Natural killer cell (primary cell): Measurements from ENCODE around the gene NCAM2. TPM values are rescaled to one million over a fixed set of nuclear protein-coding genes. Genes with fewer than 3 reads are reported as not detected.

Experiments used
- ATAC-seq, 3 donors: fragments of 150-1000 bp in 2 of 3; fragments of 200-7000 bp in 1 of 3; cut with Tn5 transposase; 1 replicate in 1 of 3; 2 replicates in 2 of 3; pipeline ENCODE4 v1.10.0; 2021; ENCODE audit warnings: mild to moderate bottlenecking in 2 of 3, moderate library complexity in 2 of 3
- DNase-seq, 2 donors: peaks; one replicate each; pipeline versions ENCODE4 v3.0.0 to v3.0.0-alpha.2; 2013 to 2021; ENCODE audit warnings: mixed read lengths in 1 of 2
- H3K27ac ChIP-seq: one replicate; pipeline ENCODE4 v1.5.1; 2013; ENCODE audit warnings: mild to moderate bottlenecking, low read length
- H3K27me3 ChIP-seq: one replicate; pipeline ENCODE4 v1.6.1; 2013; ENCODE audit warnings: low read length; ENCODE audit not compliant: control insufficient read depth, insufficient read depth
- H3K36me3 ChIP-seq: one replicate; pipeline ENCODE4 v1.6.1; 2013; ENCODE audit warnings: low read length; ENCODE audit not compliant: control insufficient read depth, insufficient read depth
- H3K4me1 ChIP-seq: one replicate; pipeline ENCODE4 v1.6.1; 2013; ENCODE audit warnings: low read length; ENCODE audit not compliant: control insufficient read depth, insufficient read depth
- H3K4me3 ChIP-seq: one replicate; pipeline ENCODE4 v1.5.1; 2013; ENCODE audit warnings: low read length
- H3K9me3 ChIP-seq: one replicate; pipeline ENCODE4 v1.6.1; 2013; ENCODE audit warnings: low read length; ENCODE audit not compliant: control insufficient read depth, insufficient read depth
- H3K27ac Mint-ChIP-seq, 2 donors: one replicate each; pipeline ENCODE4 v1.8.0; 2022; ENCODE audit warnings: mild to moderate bottlenecking in 2 of 2, mixed read lengths in 2 of 2, moderate library complexity in 1 of 2
- H3K27me3 Mint-ChIP-seq, 2 donors: one replicate each; pipeline ENCODE4 v1.8.0; 2022; ENCODE audit warnings: low read depth in 2 of 2, mixed read lengths in 2 of 2
- H3K36me3 Mint-ChIP-seq: one replicate; pipeline ENCODE4 v1.8.0; 2022; ENCODE audit warnings: mixed read lengths
- H3K4me1 Mint-ChIP-seq, 2 donors: one replicate each; pipeline ENCODE4 v1.8.0; 2022; ENCODE audit warnings: mixed read lengths in 2 of 2
- H3K4me3 Mint-ChIP-seq: one replicate; pipeline ENCODE4 v1.8.0; 2022; ENCODE audit warnings: mild to moderate bottlenecking, moderate library complexity, mixed read lengths
- H3K9me3 Mint-ChIP-seq, 2 donors: one replicate each; pipeline ENCODE4 v1.8.0; 2022; ENCODE audit warnings: mixed read lengths in 2 of 2
- CTCF ChIP-seq: fragments of 200-600 bp; IDR thresholded peaks from one replicate; pipeline ENCODE4 v1.8.0; 2022; ENCODE audit warnings: antibody characterized with exemption
- WGBS: methylation state at CpG from one replicate; pipeline ENCODE4 v1.1.7; 2013; ENCODE audit warnings: missing lambda C conversion rate; ENCODE audit not compliant: insufficient coverage; 5-methylcytosine and 5-hydroxymethylcytosine counted together
- intact Hi-C: fragments of 100-400 bp; cut with micrococcal nuclease; formaldehyde crosslinking; loops from one replicate; pipeline ENCODE4 v1.14.2; 2022
- total RNA-seq, 4 donors: library from RNA; stranded (reverse); fragments of 120-200 nt in 1 of 4; gene quantifications; one replicate each; pipeline versions ENCODE4 v1.2.3 to v1.2.4, GENCODE V29; 2013 to 2022

The NCAM2 gene
- total RNA-seq: not detected
- total RNA-seq (2013): 0.14 TPM

- TF ChIP-seq CTCF: no peak
- ATAC-seq (peak; percentile 80 to 85 (median 83)), DNase-seq (peak; percentile 44 to 76)
- WGBS: 3% methylated on average over 86 of the region's 86 CpGs
- intact Hi-C loops: no loop called here
- Mint-ChIP-seq H3K4me3 (peak within 1 kb of the TSS; percentile 71), H3K36me3 (no peaks in the 10 kb centered on the region), H3K27me3 (no peaks in the 10 kb centered on the region), H3K27ac (peak within 1 kb of the TSS in 1 of 2 donors; percentile 10), H3K4me1 (peaks cover 12 to 26% of the 10 kb centered on the region in 2 donors), H3K9me3 (no peaks in the 10 kb centered on the region)
- Histone ChIP-seq H3K9me3 (no peaks in the 10 kb centered on the region), H3K27me3 (peaks cover 9% of the 10 kb centered on the region), H3K4me1 (peaks cover 14% of the 10 kb centered on the region), H3K4me3 (peak within 1 kb of the TSS; percentile 30), H3K36me3 (no peaks in the 10 kb centered on the region), H3K27ac (no peak within 1 kb of the TSS)
Measured at GRCh38 chr21:20997636-20998455, at the start of gene NCAM2. Gene NCAM2, plus strand, starts transcription at chr21:20998409.

GRCh38 chr21:20949884-20950283, 48.3 kb upstream of the NCAM2 start:
- Mint-ChIP-seq H3K36me3 (peaks cover 8% of the 10 kb centered on the region), H3K27me3 (no peaks in the 10 kb centered on the region), H3K4me1 (no peaks in the 10 kb centered on the region), H3K4me3 (no peak overlapping the region), H3K9me3 (peaks cover 4 to 12% of the 10 kb centered on the region in 2 donors), H3K27ac (no peak overlapping the region)
- 17% methylated on average over 4 of the region's 4 CpGs for WGBS
- H3K36me3 ChIP-seq: no peaks in the 10 kb centered on the region
- no peak for TF ChIP-seq CTCF
- H3K9me3 ChIP-seq: no peaks in the 10 kb centered on the region
- intact Hi-C loops: no loop called here
- no peaks in the 10 kb centered on the region for H3K4me1 ChIP-seq
- no peak for DNase-seq
- H3K4me3 ChIP-seq: no peak overlapping the region
- H3K27me3 ChIP-seq: no peaks in the 10 kb centered on the region
- H3K27ac ChIP-seq: no peak overlapping the region
- no peak for ATAC-seq

GRCh38 chr21:20965816-20966215, 32.4 kb upstream of the NCAM2 start:
- ATAC-seq: no peak
- Histone ChIP-seq H3K4me3 (no peak overlapping the region), H3K27me3 (no peaks in the 10 kb centered on the region), H3K4me1 (no peaks in the 10 kb centered on the region), H3K9me3 (no peaks in the 10 kb centered on the region), H3K27ac (no peak overlapping the region), H3K36me3 (no peaks in the 10 kb centered on the region)
- H3K36me3 Mint-ChIP-seq: no peaks in the 10 kb centered on the region
- H3K4me3 Mint-ChIP-seq: no peak overlapping the region
- no peak for DNase-seq
- no peak for TF ChIP-seq CTCF
- H3K9me3 Mint-ChIP-seq: peaks cover 2 to 5% of the 10 kb centered on the region in 2 donors
- intact Hi-C loops: no loop called here
- no peak overlapping the region for H3K27ac Mint-ChIP-seq
- H3K4me1 Mint-ChIP-seq: no peaks in the 10 kb centered on the region
- no peaks in the 10 kb centered on the region for H3K27me3 Mint-ChIP-seq
- no CpG with 5 or more reads among the region's 1 CpG for WGBS
